ENCODE results near the gene MACROH2A2. TPM values are rescaled to one million over a fixed set of nuclear protein-coding genes. Genes with fewer than 3 reads are reported as not detected.

MACROH2A2 gene
- total and polyA plus RNA-seq, 2 donors = 15.2 to 18.4 TPM

- Histone ChIP-seq H3K36me3 (ENCODE audit: insufficient read depth) (no peaks in the 10 kb centered on the region), H3K4me3 (ENCODE audit: low read depth, low read length) (no peak overlapping the region), H3K27ac (ENCODE audit: low read depth) (no peak overlapping the region), H3K4me1 (ENCODE audit: insufficient read depth) (no peaks in the 10 kb centered on the region)
- 98% methylated on average over 3 of the region's 3 CpGs for WGBS
- DNase-seq (ENCODE audit: extremely low spot score) = no peak
Measured at GRCh38 chr10:70135046-70135445, 82.4 kb downstream of the MACROH2A2 start.

GRCh38 chr10:70135684-70136083, 83.0 kb downstream of the MACROH2A2 start:
- DNase-seq (ENCODE audit: extremely low spot score) = no peak
- 80% methylated on average over 7 of the region's 7 CpGs for WGBS

DNA sequence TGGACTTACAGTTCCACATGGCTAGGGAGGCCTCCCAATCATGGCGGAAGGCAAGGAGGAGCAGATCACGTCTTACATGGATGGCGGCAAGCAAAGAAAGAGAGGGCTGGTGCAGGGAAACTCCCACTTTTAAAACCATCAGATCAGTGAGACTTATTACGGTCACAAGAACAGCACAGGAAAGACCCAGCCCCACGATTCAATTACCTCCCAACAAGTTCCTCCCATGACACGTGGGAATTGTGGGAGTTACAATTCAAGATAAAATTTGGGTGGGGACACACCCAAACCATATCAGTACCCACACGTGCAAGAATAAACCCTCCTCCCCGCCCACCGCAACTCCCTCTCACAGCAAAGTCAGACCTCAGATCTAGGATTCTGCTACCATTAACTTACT, 84.5 kb downstream of the MACROH2A2 start:
- 89% methylated on average over 9 of the region's 9 CpGs for WGBS
- no peak for DNase-seq (ENCODE audit: extremely low spot score)
- no peaks in the 10 kb centered on the region for H3K36me3 ChIP-seq (ENCODE audit: insufficient read depth)
- no peaks in the 10 kb centered on the region for H3K4me1 ChIP-seq (ENCODE audit: insufficient read depth)
- no peak overlapping the region for H3K4me3 ChIP-seq (ENCODE audit: low read depth, low read length)
- no peak overlapping the region for H3K27ac ChIP-seq (ENCODE audit: low read depth)

More at GRCh38 chr10:70135684-70136083, 83.0 kb downstream of the MACROH2A2 start:
- Histone ChIP-seq H3K4me1 (ENCODE audit: insufficient read depth) (no peaks in the 10 kb centered on the region), H3K4me3 (ENCODE audit: low read depth, low read length) (no peak overlapping the region), H3K36me3 (ENCODE audit: insufficient read depth) (no peaks in the 10 kb centered on the region), H3K27ac (ENCODE audit: low read depth) (no peak overlapping the region)

DNA sequence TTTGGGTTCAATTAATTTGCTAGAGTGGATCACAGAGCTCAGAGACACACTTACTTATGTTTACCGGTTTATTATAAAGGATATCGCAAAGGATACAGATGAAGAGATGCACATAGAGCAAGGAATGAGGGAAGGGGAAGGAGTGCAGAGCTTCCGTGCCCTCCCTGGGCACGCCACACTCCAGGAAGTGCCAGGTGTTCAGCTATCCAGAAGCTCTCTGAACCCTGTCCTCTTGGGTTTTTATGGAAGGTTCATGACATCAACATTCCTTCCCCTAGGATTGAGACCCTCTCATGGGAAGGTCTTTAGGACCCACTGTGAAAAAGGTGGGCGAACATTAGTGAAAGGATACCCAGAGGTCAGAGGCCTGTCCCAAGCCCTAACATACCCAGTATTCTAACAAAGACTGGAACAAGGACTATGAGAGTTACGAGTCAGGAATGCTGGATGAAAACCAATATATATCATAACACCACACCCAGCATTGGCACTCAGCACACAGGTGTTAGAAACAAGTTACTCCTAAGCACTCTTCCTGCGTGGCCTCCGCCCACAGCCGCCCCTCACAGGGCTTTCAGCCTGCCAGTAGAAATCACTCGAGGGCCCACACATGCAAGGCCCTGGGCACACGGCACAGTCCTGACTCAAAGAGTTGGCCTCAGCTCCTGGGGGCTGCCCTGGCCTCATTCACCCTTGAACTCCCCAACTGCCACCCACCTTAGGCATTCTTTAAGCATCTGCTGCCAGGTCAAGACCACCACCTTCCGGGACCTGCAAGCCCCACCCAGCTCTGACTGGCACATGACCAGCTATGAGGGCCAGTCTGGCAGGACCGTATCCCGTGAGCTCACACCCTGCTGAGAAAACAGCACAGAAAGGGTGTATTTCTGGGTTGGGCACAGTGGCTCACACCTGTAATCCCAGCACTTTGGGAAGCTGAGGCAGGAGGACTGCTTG, 85.6 kb downstream of the MACROH2A2 start:
- no peak overlapping the region for H3K4me3 ChIP-seq (ENCODE audit: low read depth, low read length)
- DNase-seq (ENCODE audit: extremely low spot score) = no peak
- no peak overlapping the region for H3K27ac ChIP-seq (ENCODE audit: low read depth)
- 93% methylated on average over 14 of the region's 14 CpGs for WGBS
- no peaks in the 10 kb centered on the region for H3K4me1 ChIP-seq (ENCODE audit: insufficient read depth)
- H3K36me3 ChIP-seq (ENCODE audit: insufficient read depth) = no peaks in the 10 kb centered on the region

DNA sequence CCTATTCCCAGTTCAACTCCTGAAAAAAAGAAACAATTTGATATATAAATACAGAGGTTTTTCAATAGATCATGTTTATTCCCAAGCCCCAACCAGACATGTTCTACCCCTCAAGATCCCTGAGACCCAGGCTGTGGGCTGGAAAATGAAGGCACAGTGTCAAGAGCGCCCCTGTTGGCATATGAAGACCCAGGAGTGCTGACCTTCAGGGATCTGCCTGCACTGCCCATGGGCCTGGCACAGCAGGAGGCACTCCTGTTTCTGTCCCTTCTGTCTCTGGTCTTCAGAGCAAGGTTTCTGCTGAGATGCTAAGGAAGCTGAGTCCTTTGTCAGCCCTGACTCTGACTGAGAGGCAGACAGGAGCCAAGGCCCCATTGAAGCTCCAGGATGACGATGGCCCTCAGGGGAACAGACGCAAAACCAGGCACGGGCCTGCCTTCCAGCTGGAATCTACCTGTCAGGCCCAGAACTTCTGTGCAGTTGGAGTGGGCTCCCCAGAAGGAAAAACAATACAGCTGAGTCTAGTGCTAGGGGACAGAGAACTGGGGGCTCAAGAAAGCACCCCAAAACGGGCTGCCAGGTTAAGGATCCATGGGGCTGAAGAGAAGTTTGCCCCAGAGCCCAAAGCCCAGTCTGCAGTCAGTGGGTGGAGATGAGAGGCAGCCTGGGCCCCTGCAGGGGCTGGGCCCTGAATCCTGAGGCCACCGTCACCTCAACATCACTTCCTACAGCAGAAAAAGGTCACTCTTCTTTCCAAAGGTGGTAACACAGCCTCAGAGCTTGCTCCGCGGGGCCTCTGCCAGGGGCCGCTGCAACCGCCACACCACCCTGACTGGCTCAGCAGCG, 86.7 kb downstream of the MACROH2A2 start:
- no peak overlapping the region for H3K4me3 ChIP-seq (ENCODE audit: low read depth, low read length)
- H3K36me3 ChIP-seq (ENCODE audit: insufficient read depth) = no peaks in the 10 kb centered on the region
- no peak for DNase-seq (ENCODE audit: extremely low spot score)
- WGBS = 89% methylated on average over 11 of the region's 11 CpGs
- no peak overlapping the region for H3K27ac ChIP-seq (ENCODE audit: low read depth)
- no peaks in the 10 kb centered on the region for H3K4me1 ChIP-seq (ENCODE audit: insufficient read depth)

- H3K27ac ChIP-seq (ENCODE audit: low read depth) = no peak overlapping the region
- no peak overlapping the region for H3K4me3 ChIP-seq (ENCODE audit: low read depth, low read length)
- 90% methylated on average over 6 of the region's 6 CpGs for WGBS
- H3K36me3 ChIP-seq (ENCODE audit: insufficient read depth) = no peaks in the 10 kb centered on the region
- H3K4me1 ChIP-seq (ENCODE audit: insufficient read depth) = no peaks in the 10 kb centered on the region
- no peak for DNase-seq (ENCODE audit: extremely low spot score)
Measured at GRCh38 chr10:70139997-70140250, 87.3 kb downstream of the MACROH2A2 start.

DNA sequence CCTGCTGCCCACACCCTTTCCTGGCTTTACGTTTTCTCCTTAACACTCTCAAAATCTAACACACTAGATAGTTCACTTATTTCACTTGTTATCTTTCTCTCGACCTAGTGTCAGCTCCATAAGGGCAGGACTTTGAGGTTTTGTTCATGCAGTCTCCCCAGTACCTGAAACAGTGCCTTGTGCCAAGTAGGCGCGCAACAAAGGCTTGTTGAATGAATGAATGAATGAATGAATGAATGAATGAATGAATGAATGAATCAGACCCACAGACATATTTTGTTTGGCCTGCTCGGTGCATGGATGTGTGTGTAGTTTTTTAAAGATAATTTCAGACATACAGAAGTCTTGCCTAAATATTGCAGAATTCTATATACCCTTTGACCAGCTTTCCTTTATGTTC, 87.7 kb downstream of the MACROH2A2 start:
- 82% methylated on average over 5 of the region's 5 CpGs for WGBS
- no peak for DNase-seq (ENCODE audit: extremely low spot score)
- Histone ChIP-seq H3K27ac (ENCODE audit: low read depth) (no peak overlapping the region), H3K36me3 (ENCODE audit: insufficient read depth) (no peaks in the 10 kb centered on the region), H3K4me3 (ENCODE audit: low read depth, low read length) (no peak overlapping the region), H3K4me1 (ENCODE audit: insufficient read depth) (no peaks in the 10 kb centered on the region)

- DNase-seq (ENCODE audit: extremely low spot score) = no peak
- no peaks in the 10 kb centered on the region for H3K4me1 ChIP-seq (ENCODE audit: insufficient read depth)
- WGBS = 94% methylated on average over 10 of the region's 10 CpGs
- no peak overlapping the region for H3K27ac ChIP-seq (ENCODE audit: low read depth)
- H3K4me3 ChIP-seq (ENCODE audit: low read depth, low read length) = no peak overlapping the region
- no peaks in the 10 kb centered on the region for H3K36me3 ChIP-seq (ENCODE audit: insufficient read depth)
Measured at GRCh38 chr10:70142555-70142954, 89.9 kb downstream of the MACROH2A2 start.

DNA sequence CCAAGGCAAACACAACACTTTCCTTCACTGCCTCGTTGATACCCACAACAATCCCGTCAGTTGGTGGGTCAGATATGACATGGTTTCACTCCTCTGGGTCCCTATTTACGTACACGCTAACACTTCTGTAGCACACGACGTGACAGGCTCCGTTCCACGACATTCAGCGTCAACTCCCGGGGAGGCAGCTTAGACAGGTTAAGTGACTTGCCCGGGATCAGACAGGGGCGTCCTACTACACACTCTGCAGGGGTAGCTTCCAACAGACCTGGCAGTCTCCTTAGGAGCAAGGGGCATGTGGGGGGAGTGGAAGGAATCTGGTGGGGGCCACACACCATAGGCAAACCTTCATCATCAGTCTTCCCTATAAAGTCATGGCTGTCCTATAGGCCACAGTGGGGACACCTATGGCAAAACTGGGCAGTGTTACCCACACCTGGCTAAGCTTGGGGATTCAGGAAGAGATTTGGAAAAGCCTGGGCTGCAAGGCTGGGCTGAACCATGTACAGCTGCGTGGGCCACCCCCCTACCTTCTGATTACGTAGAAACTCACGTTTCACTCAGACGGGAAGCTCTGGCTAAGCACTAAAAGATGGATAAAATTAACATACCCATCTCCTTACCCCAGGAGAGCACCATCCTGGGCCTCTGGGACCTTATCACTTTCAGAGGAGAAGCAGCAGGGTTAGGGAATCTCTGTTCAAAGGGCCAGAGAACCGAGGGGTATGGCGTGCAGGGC, 91.9 kb downstream of the MACROH2A2 start:
- 83% methylated on average over 18 of the region's 18 CpGs for WGBS
- Histone ChIP-seq H3K36me3 (ENCODE audit: insufficient read depth) (no peaks in the 10 kb centered on the region), H3K4me1 (ENCODE audit: insufficient read depth) (no peaks in the 10 kb centered on the region), H3K4me3 (ENCODE audit: low read depth, low read length) (no peak overlapping the region), H3K27ac (ENCODE audit: low read depth) (no peak overlapping the region)
- DNase-seq (ENCODE audit: extremely low spot score) = no peak

- DNase-seq (ENCODE audit: extremely low spot score) = no peak
Measured at GRCh38 chr10:70145166-70145665, 92.6 kb downstream of the MACROH2A2 start.

GRCh38 chr10:70145666-70146488, 93.2 kb downstream of the MACROH2A2 start:
- WGBS = under 1% methylated on average over 98 of the region's 98 CpGs
- peak overlapping the region; percentile 61 for H3K4me3 ChIP-seq (ENCODE audit: low read depth, low read length)
- H3K36me3 ChIP-seq (ENCODE audit: insufficient read depth) = no peaks in the 10 kb centered on the region
- peak overlapping the region; percentile 81 for H3K27ac ChIP-seq (ENCODE audit: low read depth)
- no peak for DNase-seq (ENCODE audit: extremely low spot score)
- H3K4me1 ChIP-seq (ENCODE audit: insufficient read depth) = no peaks in the 10 kb centered on the region

More at GRCh38 chr10:70145166-70145665, 92.6 kb downstream of the MACROH2A2 start:
- WGBS = 8% methylated on average over 28 of the region's 28 CpGs
- Histone ChIP-seq H3K36me3 (ENCODE audit: insufficient read depth) (no peaks in the 10 kb centered on the region), H3K4me1 (ENCODE audit: insufficient read depth) (no peaks in the 10 kb centered on the region), H3K4me3 (ENCODE audit: low read depth, low read length) (peak overlapping the region; percentile 61), H3K27ac (ENCODE audit: low read depth) (peak overlapping the region; percentile 81)

DNA sequence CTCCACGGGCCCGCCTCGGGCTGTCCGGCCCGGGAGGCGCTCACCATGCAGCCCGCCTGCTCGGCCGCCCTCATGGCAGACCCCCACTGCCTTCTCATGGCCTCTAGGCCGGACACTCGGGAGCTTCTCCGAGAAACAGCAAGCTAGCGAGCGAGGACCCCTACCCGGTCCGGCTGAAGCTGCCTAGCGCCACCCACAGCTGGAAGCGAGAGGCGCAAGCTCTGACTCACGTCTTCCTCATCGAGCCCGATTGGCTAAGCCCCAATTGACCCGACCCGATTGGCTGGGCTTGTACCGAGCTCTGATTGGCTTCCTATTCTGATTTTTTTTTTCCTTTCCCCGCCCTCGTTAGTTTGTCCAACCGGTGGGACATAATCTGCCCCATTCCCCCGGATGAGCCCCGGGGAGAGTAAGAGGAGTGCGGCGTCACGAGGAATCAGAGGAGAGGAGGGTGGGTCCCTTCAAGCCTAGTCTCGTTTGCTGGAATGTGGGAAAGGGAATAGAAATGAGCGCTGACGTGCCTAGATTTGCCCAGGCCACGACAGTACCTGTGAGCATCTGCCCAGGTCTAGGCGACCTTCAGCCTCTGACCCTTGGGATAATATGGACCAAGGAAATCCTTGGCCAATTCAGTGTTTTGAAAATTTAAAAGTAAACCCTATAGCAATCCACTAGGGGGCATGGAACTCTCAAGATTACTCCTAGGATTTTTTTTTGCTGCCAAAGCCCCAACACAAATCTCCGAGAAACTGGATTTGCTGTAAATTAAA, 94.0 kb downstream of the MACROH2A2 start, which contains the start of gene TYSND1:
TSS of gene TYSND1 (minus strand) at position 212 of the 770 bp plus-strand sequence. CDS start at position 98, 114 bp downstream.
- peak within 1 kb of the TSS; percentile 81 for H3K27ac ChIP-seq (ENCODE audit: low read depth)
- H3K4me1 ChIP-seq (ENCODE audit: insufficient read depth) = no peaks in the 10 kb centered on the region
- WGBS = 1% methylated on average over 39 of the region's 39 CpGs
- DNase-seq (ENCODE audit: extremely low spot score) = peak; percentile 98
- peak within 1 kb of the TSS; percentile 61 for H3K4me3 ChIP-seq (ENCODE audit: low read depth, low read length)
- H3K36me3 ChIP-seq (ENCODE audit: insufficient read depth) = no peaks in the 10 kb centered on the region

Measured in urinary bladder (tissue), 4 donors.